MM.1S (cell line): ENCODE data around the gene PLAC8L1.

Source experiments
- DNase-seq: peaks from one replicate; pipeline ENCODE4 v3.0.0-alpha.2; 2015
- H2AFZ ChIP-seq: fragments of 300-600 bp; sonication (generic); 2 replicates; pipeline ENCODE4 v1.6.0; 2016; ENCODE audit warnings: antibody characterized with exemption, low read length
- H3F3A ChIP-seq: fragments of 300-600 bp; sonication (generic); 2 replicates; pipeline ENCODE4 v1.6.1; 2016; ENCODE audit warnings: mild to moderate bottlenecking, antibody characterized with exemption, low read length, moderate library complexity, mixed read lengths; ENCODE audit not compliant: insufficient read depth
- H3K27ac ChIP-seq: fragments of 300-600 bp; sonication (generic); 2 replicates; pipeline ENCODE4 v1.5.1; 2016; ENCODE audit warnings: mild to moderate bottlenecking, low read length
- H3K27me3 ChIP-seq: fragments of 300-600 bp; sonication (generic); replicated peaks from 2 replicates; pipeline ENCODE4 v1.6.0; 2016; ENCODE audit warnings: low read length; ENCODE audit not compliant: insufficient read depth
- H3K36me3 ChIP-seq: fragments of 300-600 bp; sonication (generic); replicated peaks from 2 replicates; pipeline ENCODE4 v1.6.1; 2016; ENCODE audit warnings: mild to moderate bottlenecking, low read length, mixed read lengths; ENCODE audit not compliant: insufficient read depth
- H3K4me1 ChIP-seq: fragments of 300-600 bp; sonication (generic); 2 replicates; pipeline ENCODE4 v1.6.1; 2016; ENCODE audit warnings: low read length, mixed read lengths
- H3K4me2 ChIP-seq: fragments of 300-600 bp; sonication (generic); 2 replicates; pipeline ENCODE4 v1.6.0; 2016; ENCODE audit warnings: low read depth, low read length
- H3K4me3 ChIP-seq: fragments of 300-600 bp; sonication (generic); 2 replicates; pipeline ENCODE4 v1.5.1; 2016; ENCODE audit warnings: low read length, mixed read lengths
- H3K79me2 ChIP-seq: fragments of 300-600 bp; sonication (generic); 2 replicates; pipeline ENCODE4 v1.6.1; 2016; ENCODE audit warnings: mixed run types, low read length, mixed read lengths
- H3K9ac ChIP-seq: fragments of 300-600 bp; sonication (generic); 2 replicates; pipeline ENCODE4 v1.6.1; 2016; ENCODE audit warnings: low read length, mixed read lengths
- H3K9me2 ChIP-seq: fragments of 300-600 bp; sonication (generic); replicated peaks from 2 replicates; pipeline ENCODE4 v1.6.1; 2016; ENCODE audit warnings: mild to moderate bottlenecking, low read length, mixed read lengths; ENCODE audit not compliant: insufficient read depth
- H3K9me3 ChIP-seq: fragments of 300-600 bp; sonication (generic); replicated peaks from 2 replicates; pipeline ENCODE4 v1.6.1; 2016; ENCODE audit warnings: mild to moderate bottlenecking, low read length, mixed read lengths; ENCODE audit not compliant: insufficient read depth
- H4K20me1 ChIP-seq: fragments of 300-600 bp; sonication (generic); 2 replicates; pipeline ENCODE4 v1.6.1; 2016; ENCODE audit warnings: mild to moderate bottlenecking, low read length, moderate library complexity, mixed read lengths; ENCODE audit not compliant: insufficient read depth
- EZH2 ChIP-seq: fragments of 300-600 bp; sonication (generic); optimal IDR thresholded peaks from 2 replicates; pipeline ENCODE3; 2017; ENCODE audit warnings: low read depth, mild to moderate bottlenecking, antibody characterized with exemption, low read length, mixed read lengths
- EZH2phosphoT487 ChIP-seq: fragments of 300-600 bp; sonication (generic); IDR thresholded peaks from 2 replicates; pipeline ENCODE4 v1.6.1; 2018; ENCODE audit warnings: antibody characterized with exemption, low read length
- TF ChIP-seq, protein P1 (sequence below): fragments of 300-600 bp; sonication (generic); IDR thresholded peaks from 2 replicates; pipeline ENCODE4 v1.5.1; 2016; ENCODE audit warnings: antibody characterized with exemption, low read length, mixed read lengths

PLAC8L1 gene, protein sequence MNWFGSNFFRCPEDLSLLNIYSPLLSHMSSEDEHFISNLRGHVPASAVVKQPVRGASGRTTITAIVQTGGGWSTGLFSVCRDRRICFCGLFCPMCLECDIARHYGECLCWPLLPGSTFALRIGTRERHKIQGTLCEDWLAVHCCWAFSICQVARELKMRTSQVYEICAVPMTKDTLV

DNA sequence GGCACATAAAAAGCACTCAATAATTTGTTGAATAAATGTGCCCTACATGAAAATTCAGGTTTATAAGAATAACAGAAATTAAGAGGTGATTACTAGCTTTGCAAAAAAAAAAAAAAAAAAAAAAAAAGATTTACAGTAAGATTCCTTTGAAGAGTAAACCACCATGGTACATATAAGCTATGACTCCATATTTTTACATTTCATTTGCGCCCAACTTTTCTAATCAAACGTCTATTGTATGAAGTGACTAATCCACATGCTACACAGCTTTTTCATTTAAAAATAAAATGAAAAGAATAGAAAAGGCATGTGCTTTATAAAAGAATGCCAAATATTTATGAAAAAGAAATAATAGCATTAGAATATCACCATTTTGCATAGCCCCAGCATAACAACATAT lies at the start of gene PLAC8L1:
TSS of gene PLAC8L1 (minus strand) at position 101 of the 400 bp plus-strand sequence. CDS start 1,266 bp downstream, outside the sequence.
- Histone ChIP-seq H3K36me3 (no peaks in the 10 kb centered on the region), H4K20me1 (no peaks in the 10 kb centered on the region), H3K9me3 (no peaks in the 10 kb centered on the region), H3K4me1 (peaks cover 9% of the 10 kb centered on the region), H3K27me3 (no peaks in the 10 kb centered on the region), H3F3A (no peaks in the 10 kb centered on the region; the same call in 1 of the 2 replicates), H3K4me3 (no peak within 1 kb of the TSS), H2AFZ (no peak within 1 kb of the TSS), H3K27ac (no peak within 1 kb of the TSS), H3K9me2 (no peaks in the 10 kb centered on the region), H3K79me2 (no peaks in the 10 kb centered on the region), H3K4me2 (no peak within 1 kb of the TSS), H3K9ac (no peak within 1 kb of the TSS)
- DNase-seq, result no peak
- TF ChIP-seq EZH2 (no peak), EZH2phosphoT487 (no peak)

DNA sequence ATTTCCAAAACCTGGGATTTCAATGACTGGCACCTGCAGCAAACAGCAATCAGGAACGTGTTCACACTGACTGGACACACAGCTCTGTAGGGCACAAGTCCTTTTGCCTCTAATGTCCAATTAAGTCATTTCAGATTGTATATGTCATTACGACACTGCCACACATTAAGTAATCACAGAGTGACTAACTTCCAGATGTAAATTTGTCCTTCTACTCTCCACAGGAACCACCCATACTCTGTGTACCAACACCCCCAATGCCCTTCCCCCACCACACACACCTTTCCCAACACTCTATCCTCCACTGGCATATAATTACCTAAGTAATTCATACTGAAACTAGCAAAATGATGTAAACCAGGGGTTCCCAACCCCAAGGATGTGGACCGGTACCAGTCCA lies 46.6 kb upstream of the PLAC8L1 start:
- Histone ChIP-seq H3K4me2 (no peak overlapping the region), H3K4me3 (no peak overlapping the region), H3K4me1 (no peaks in the 10 kb centered on the region), H3K9me2 (no peaks in the 10 kb centered on the region), H3K27ac (no peak overlapping the region), H3K27me3 (no peaks in the 10 kb centered on the region), H3K36me3 (peaks cover 9% of the 10 kb centered on the region; the same call in 1 of the 2 replicates), H3K79me2 (no peaks in the 10 kb centered on the region), H3F3A (no peaks in the 10 kb centered on the region), H2AFZ (no peak overlapping the region), H4K20me1 (no peaks in the 10 kb centered on the region), H3K9me3 (no peaks in the 10 kb centered on the region), H3K9ac (no peak overlapping the region)
- DNase-seq, result no peak
- TF ChIP-seq, protein P1, sequence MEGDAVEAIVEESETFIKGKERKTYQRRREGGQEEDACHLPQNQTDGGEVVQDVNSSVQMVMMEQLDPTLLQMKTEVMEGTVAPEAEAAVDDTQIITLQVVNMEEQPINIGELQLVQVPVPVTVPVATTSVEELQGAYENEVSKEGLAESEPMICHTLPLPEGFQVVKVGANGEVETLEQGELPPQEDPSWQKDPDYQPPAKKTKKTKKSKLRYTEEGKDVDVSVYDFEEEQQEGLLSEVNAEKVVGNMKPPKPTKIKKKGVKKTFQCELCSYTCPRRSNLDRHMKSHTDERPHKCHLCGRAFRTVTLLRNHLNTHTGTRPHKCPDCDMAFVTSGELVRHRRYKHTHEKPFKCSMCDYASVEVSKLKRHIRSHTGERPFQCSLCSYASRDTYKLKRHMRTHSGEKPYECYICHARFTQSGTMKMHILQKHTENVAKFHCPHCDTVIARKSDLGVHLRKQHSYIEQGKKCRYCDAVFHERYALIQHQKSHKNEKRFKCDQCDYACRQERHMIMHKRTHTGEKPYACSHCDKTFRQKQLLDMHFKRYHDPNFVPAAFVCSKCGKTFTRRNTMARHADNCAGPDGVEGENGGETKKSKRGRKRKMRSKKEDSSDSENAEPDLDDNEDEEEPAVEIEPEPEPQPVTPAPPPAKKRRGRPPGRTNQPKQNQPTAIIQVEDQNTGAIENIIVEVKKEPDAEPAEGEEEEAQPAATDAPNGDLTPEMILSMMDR, result no peak
- TF ChIP-seq EZH2phosphoT487 (no peak), EZH2 (no peak)

DNA sequence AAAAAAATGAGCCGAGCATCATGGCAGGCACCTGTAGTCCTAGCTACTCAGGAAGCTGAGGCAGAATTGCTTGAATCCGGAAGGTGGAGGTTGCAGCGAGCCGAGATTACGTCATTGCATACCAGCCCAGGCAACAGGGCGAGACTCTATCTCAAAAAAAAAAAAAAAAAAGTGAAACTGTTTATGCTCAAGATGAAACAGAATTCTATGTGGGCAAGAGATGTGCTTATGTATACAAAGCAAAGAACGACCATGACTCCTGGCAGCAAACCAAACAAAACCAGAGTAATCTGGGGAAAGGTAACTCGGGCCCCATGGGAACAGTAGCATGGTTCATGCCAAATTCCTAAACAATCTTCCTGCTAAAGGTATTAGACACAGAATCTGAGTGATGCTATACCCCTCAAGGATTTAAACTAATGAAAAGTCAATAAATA lies 32.6 kb upstream of the PLAC8L1 start:
- DNase-seq, result no peak
- Histone ChIP-seq H3K9me3 (no peaks in the 10 kb centered on the region), H2AFZ (no peak overlapping the region), H3K79me2 (no peaks in the 10 kb centered on the region), H3K9me2 (no peaks in the 10 kb centered on the region), H3K27me3 (no peaks in the 10 kb centered on the region), H3K36me3 (peaks cover 8% of the 10 kb centered on the region; the same call in 1 of the 2 replicates), H4K20me1 (no peaks in the 10 kb centered on the region), H3K4me2 (no peak overlapping the region), H3K9ac (no peak overlapping the region), H3K4me3 (no peak overlapping the region), H3F3A (no peaks in the 10 kb centered on the region), H3K27ac (no peak overlapping the region), H3K4me1 (no peaks in the 10 kb centered on the region)
- TF ChIP-seq, protein P1, result no peak
- no peak for TF ChIP-seq EZH2
- TF ChIP-seq EZH2phosphoT487, result no peak

DNA sequence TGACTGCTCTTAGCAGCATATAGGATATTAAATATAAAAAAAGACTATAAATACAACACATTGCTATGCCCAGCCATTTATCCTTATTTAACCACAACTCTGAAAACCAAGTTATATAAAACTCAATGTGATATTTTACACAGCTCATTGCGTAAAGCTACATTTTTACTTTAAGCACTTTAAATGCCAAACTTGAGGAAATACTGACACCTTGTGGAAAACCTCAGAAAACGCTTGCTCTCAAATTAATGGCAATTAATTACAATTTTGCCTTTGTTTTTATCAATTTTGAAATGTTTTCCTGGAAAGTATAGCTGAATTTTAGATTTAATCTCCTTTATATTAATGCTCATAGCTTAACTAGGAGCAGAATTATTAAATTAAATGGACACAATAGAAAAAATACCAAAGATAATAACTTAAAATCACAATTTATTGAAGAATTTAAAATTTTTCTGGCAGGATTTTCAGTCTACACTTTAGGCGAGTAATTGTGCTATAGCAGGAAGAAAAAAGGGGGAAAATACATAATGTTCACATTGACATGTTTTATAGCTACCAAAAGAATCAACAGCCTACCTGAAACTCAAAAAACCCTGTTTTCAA lies 25.2 kb upstream of the PLAC8L1 start:
- H3K79me2 ChIP-seq, result no peaks in the 10 kb centered on the region
- H2AFZ ChIP-seq, result no peak overlapping the region
- H3K9me2 ChIP-seq, result no peaks in the 10 kb centered on the region
- H3K4me3 ChIP-seq, result no peak overlapping the region
- H3K4me2 ChIP-seq, result no peak overlapping the region
- no peaks in the 10 kb centered on the region for H3K27me3 ChIP-seq
- H3K27ac ChIP-seq, result no peak overlapping the region
- no peaks in the 10 kb centered on the region for H3K4me1 ChIP-seq
- H3K9ac ChIP-seq, result no peak overlapping the region
- no peaks in the 10 kb centered on the region for H3K9me3 ChIP-seq
- DNase-seq, result peak; percentile 22
- TF ChIP-seq, protein P1, result peak; percentile 60
- no peak for TF ChIP-seq EZH2
- no peaks in the 10 kb centered on the region for H4K20me1 ChIP-seq
- H3K36me3 ChIP-seq, result peaks cover 11% of the 10 kb centered on the region; the same call in 1 of the 2 replicates
- no peaks in the 10 kb centered on the region for H3F3A ChIP-seq
